Adrenal gland (tissue), 5 donors: ENCODE measurements around the gene FARS2.

ENCODE experiments used
- CTCF ChIP-seq, 6 experiments: fragments of 450-650 bp in 4 of 6; fragments of 200-600 bp in 2 of 6; sonication (generic) in 1 of 6; IDR thresholded peaks; 1 replicate in 5 of 6; 2 replicates in 1 of 6; pipeline versions ENCODE4 v1.5.1 to v1.8.0; 2016 to 2021; ENCODE audit warnings: antibody characterized with exemption in 6 of 6, mild to moderate bottlenecking in 2 of 6, moderate library complexity in 1 of 6
- POLR2A ChIP-seq, 2 donors: fragments of 450-650 bp; IDR thresholded peaks; one replicate each; pipeline ENCODE4 v1.6.1; 2017; ENCODE audit warnings: antibody characterized with exemption in 2 of 2, mild to moderate bottlenecking in 2 of 2, moderate library complexity in 1 of 2
- donor health status: DM: no; HTN: no; CAD: no.

- TF ChIP-seq POLR2A (IDR thresholded peaks at IDR 0.05) = no peak
- no peak for TF ChIP-seq CTCF (IDR thresholded peaks at IDR 0.05)
Observed at GRCh38 chr6:5665667-5666066, 404.4 kb downstream of the FARS2 start.
